HEK293 (cell line): ENCODE data around the gene TUBGCP6.

Experiments used
- CTCF ChIA-PET: fragments of 350-600 bp; formaldehyde crosslinking; extraction: SDS; loops from one replicate; lab custom pipeline; 2021; ENCODE audit warnings: antibody characterized with exemption; lab: Yijun Ruan, JAX
- POLR2A ChIA-PET: fragments of 300-600 bp; formaldehyde crosslinking; extraction: SDS; loops from one replicate; lab custom pipeline; 2020; ENCODE audit warnings: antibody characterized with exemption, inconsistent platforms; lab: Yijun Ruan, JAX
- H3K27ac ChIP-seq: fragments of 200-500 bp; sonication (Bioruptor generic); 2 replicates; pipeline ENCODE4 v1.5.1; 2014; ENCODE audit warnings: low read depth, low read length, control low read depth, inconsistent platforms; ENCODE audit errors: extremely low read depth
- H3K36me3 ChIP-seq, 2 experiments: fragments of 200-500 bp in 1 of 2; sonication (Bioruptor generic) in 1 of 2; 1 replicate in 1 of 2; 2 replicates in 1 of 2; pipeline ENCODE4 v1.5.1; 2014 to 2017; ENCODE audit warnings: inconsistent platforms in 2 of 2, low read length in 2 of 2; ENCODE audit not compliant: control insufficient read depth in 2 of 2, insufficient read depth in 1 of 2
- H3K4me1 ChIP-seq: fragments of 200-500 bp; sonication (Bioruptor generic); 2 replicates; pipeline ENCODE4 v1.5.1; 2014; ENCODE audit warnings: mild to moderate bottlenecking, low read length, inconsistent platforms; ENCODE audit not compliant: control insufficient read depth, insufficient read depth
- H3K4me3 ChIP-seq: 2 replicates; pipeline ENCODE4 v1.5.1; 2011; ENCODE audit warnings: low read depth, mild to moderate bottlenecking, control low read depth, low read length, moderate library complexity
- H3K9me3 ChIP-seq: fragments of 200-500 bp; sonication (Bioruptor generic); 2 replicates; pipeline ENCODE4 v1.5.1; 2014; ENCODE audit warnings: low read depth, low read length, inconsistent platforms; ENCODE audit not compliant: control insufficient read depth, insufficient read depth
- BCL11B ChIP-seq: fragments of 450-650 bp; formaldehyde crosslinking; IDR thresholded peaks from 2 replicates; pipeline ENCODE4 v1.5.1; 2016; ENCODE audit warnings: low read depth, missing biosample characterization, missing genetic modification characterization
- KLF1 ChIP-seq: fragments of 450-650 bp; formaldehyde crosslinking; IDR thresholded peaks from 2 replicates; pipeline ENCODE4 v1.5.1; 2016; ENCODE audit warnings: missing biosample characterization, missing genetic modification characterization
- KLF9 ChIP-seq: fragments of 450-650 bp; formaldehyde crosslinking; IDR thresholded peaks from 2 replicates; pipeline ENCODE4 v1.5.1; 2016; ENCODE audit warnings: missing biosample characterization, missing genetic modification characterization, low read depth
- REPIN1 ChIP-seq: fragments of 450-650 bp; formaldehyde crosslinking; IDR thresholded peaks from 2 replicates; pipeline ENCODE4 v1.5.1; 2017; ENCODE audit warnings: missing biosample characterization, missing genetic modification characterization, low read depth
- SCRT1 ChIP-seq: fragments of 450-650 bp; formaldehyde crosslinking; IDR thresholded peaks from 2 replicates; pipeline ENCODE4 v1.5.1; 2016; ENCODE audit warnings: missing biosample characterization, missing genetic modification characterization, borderline replicate concordance
- ZIC2 ChIP-seq: fragments of 450-650 bp; formaldehyde crosslinking; IDR thresholded peaks from 2 replicates; pipeline ENCODE4 v1.5.1; 2016; ENCODE audit warnings: missing biosample characterization, missing genetic modification characterization
- ZNF175 ChIP-seq: fragments of 450-650 bp; formaldehyde crosslinking; IDR thresholded peaks from 2 replicates; pipeline ENCODE4 v1.5.1; 2016; ENCODE audit warnings: missing biosample characterization, missing genetic modification characterization
- ZNF18 ChIP-seq: fragments of 450-650 bp; formaldehyde crosslinking; IDR thresholded peaks from 2 replicates; pipeline ENCODE4 v1.5.1; 2016; ENCODE audit warnings: missing biosample characterization, missing genetic modification characterization
- ZNF19 ChIP-seq: fragments of 450-650 bp; formaldehyde crosslinking; IDR thresholded peaks from 2 replicates; pipeline ENCODE4; 2016; ENCODE audit warnings: missing biosample characterization, missing genetic modification characterization, low read depth
- ZNF266 ChIP-seq: fragments of 450-650 bp; formaldehyde crosslinking; IDR thresholded peaks from 2 replicates; pipeline ENCODE4 v1.5.1; 2016; ENCODE audit warnings: missing biosample characterization, missing genetic modification characterization, low read depth
- ZNF311 ChIP-seq: fragments of 450-650 bp; formaldehyde crosslinking; IDR thresholded peaks from 2 replicates; pipeline ENCODE4 v1.5.1; 2017; ENCODE audit warnings: missing biosample characterization, missing genetic modification characterization, borderline replicate concordance
- ZNF510 ChIP-seq: fragments of 450-650 bp; formaldehyde crosslinking; IDR thresholded peaks from 2 replicates; pipeline ENCODE4 v1.5.1; 2018; ENCODE audit warnings: mild to moderate bottlenecking, missing genetic modification characterization, missing biosample characterization; ENCODE audit not compliant: insufficient replicate concordance
- ZNF558 ChIP-seq: fragments of 450-650 bp; formaldehyde crosslinking; IDR thresholded peaks from 2 replicates; pipeline ENCODE4 v1.5.1; 2016; ENCODE audit warnings: missing biosample characterization, missing genetic modification characterization
- ZNF843 ChIP-seq: fragments of 450-650 bp; formaldehyde crosslinking; IDR thresholded peaks from 2 replicates; pipeline ENCODE4 v1.5.1; 2016; ENCODE audit warnings: missing biosample characterization, missing genetic modification characterization
- TF ChIP-seq, protein P1 (sequence below): IDR thresholded peaks from 2 replicates; pipeline ENCODE4 v1.6.1; 2011; ENCODE audit warnings: mild to moderate bottlenecking, low read depth, low read length, borderline replicate concordance
- TF ChIP-seq, protein P2 (sequence below): fragments of 450-650 bp; formaldehyde crosslinking; IDR thresholded peaks from 2 replicates; pipeline ENCODE4 v1.5.1; 2016; ENCODE audit warnings: missing biosample characterization, missing genetic modification characterization
- TF ChIP-seq, protein P3 (sequence below): fragments of 450-650 bp; formaldehyde crosslinking; optimal IDR thresholded peaks from 2 replicates; pipeline ENCODE3; 2016; ENCODE audit warnings: missing biosample characterization, mild to moderate bottlenecking, missing genetic modification characterization
- TF ChIP-seq, protein P4 (sequence below): fragments of 450-650 bp; formaldehyde crosslinking; IDR thresholded peaks from 2 replicates; pipeline ENCODE4 v1.5.1; 2016; ENCODE audit warnings: missing biosample characterization, missing genetic modification characterization
- TF ChIP-seq, protein P5 (sequence below): fragments of 450-650 bp; formaldehyde crosslinking; IDR thresholded peaks from 2 replicates; pipeline ENCODE4 v1.5.1; 2016; ENCODE audit warnings: missing biosample characterization, missing genetic modification characterization, borderline replicate concordance
- TF ChIP-seq, protein P6 (sequence below): fragments of 450-650 bp; formaldehyde crosslinking; IDR thresholded peaks from 2 replicates; pipeline ENCODE4 v1.5.1; 2016; ENCODE audit warnings: missing biosample characterization, missing genetic modification characterization

Gene TUBGCP6

DNA sequence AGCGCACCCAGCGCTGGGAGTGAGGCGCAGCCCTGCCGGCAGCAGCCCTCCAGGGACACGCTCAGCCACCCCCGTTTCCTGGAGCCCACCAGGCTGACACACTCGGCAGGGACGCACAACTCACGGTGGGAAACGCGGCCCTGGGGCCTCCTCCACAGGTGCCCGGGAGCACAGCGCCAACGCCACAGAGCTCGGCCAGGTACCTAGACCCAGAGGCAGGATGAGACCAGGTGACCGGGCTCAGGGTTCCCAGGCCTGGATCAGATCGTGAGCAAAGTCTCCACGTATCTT lies 18.0 kb downstream of the TUBGCP6 start:
- H3K4me1 ChIP-seq = no peaks in the 10 kb centered on the region
- ChIA-PET CTCF (interaction anchor here (0.6 to 1.4 kb wide), 5 partner anchors 11 to 394 kb away, joined by 3 to 5 read pairs (median 3); no protein-coding TSS in a partner anchor), POLR2A (no interaction called here)
- peaks cover 37 to 78% of the 10 kb centered on the region in 2 experiments for H3K36me3 ChIP-seq
- TF ChIP-seq ZNF266 (tag by site-specific recombination) = no peak
- no peak for TF ChIP-seq BCL11B
- TF ChIP-seq ZNF311 (tag by site-specific recombination) = no peak
- TF ChIP-seq KLF1 (tag by site-specific recombination) = 0 out of 2 replicates have a peak, but pooled peaks have one; percentile 1
- TF ChIP-seq, protein P1, sequence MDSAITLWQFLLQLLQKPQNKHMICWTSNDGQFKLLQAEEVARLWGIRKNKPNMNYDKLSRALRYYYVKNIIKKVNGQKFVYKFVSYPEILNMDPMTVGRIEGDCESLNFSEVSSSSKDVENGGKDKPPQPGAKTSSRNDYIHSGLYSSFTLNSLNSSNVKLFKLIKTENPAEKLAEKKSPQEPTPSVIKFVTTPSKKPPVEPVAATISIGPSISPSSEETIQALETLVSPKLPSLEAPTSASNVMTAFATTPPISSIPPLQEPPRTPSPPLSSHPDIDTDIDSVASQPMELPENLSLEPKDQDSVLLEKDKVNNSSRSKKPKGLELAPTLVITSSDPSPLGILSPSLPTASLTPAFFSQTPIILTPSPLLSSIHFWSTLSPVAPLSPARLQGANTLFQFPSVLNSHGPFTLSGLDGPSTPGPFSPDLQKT = no peak
- no peak overlapping the region for H3K4me3 ChIP-seq
- H3K9me3 ChIP-seq = no peaks in the 10 kb centered on the region
- no peak overlapping the region for H3K27ac ChIP-seq

DNA sequence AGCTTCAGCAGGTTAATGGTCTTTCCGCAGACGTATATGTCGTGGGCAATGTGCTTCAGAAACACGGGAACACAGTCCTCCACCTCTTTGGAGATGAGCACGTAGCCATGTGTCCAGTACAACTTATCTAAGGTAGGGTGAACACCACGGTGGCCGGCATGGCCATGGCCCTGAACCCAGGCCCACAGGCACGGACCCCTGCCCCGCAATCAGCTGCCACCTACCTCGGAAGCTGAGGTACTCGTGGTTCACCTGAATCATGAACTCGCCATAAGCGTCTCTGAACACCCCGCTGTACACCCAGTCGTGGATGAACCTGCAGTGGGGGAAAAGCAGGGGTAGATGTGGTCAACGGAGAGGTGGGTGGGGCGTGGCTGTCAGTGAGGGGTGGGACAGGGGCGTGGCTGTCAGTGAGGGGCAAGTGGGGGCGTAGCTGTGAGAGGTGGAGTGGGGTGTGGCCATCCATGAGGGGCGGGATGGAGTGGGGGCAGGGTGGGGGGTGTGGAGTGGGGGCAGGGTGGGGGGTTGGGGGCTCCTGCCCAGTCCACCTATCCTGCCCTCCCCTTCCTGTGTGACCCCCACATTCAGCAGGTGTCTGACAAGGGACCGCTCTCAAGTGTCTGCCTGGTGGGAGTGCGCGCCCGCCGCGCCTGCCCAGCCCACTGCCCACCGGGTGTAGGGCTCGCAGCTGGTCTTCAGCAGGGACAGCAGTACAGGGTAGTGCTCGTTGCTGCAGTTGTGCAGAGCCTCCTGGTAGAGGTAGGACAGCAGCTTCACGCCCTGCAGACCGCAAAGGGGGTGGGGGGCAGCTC lies 18.6 kb downstream of the TUBGCP6 start:
- ChIA-PET POLR2A (no interaction called here), CTCF (interaction anchor here (0.6 to 1.4 kb wide), 4 partner anchors 12 to 395 kb away, joined by 3 to 5 read pairs (median 3); no protein-coding TSS in a partner anchor)
- Histone ChIP-seq H3K4me1 (no peaks in the 10 kb centered on the region; the same call in 1 of the 2 replicates), H3K36me3 (peaks cover 32 to 83% of the 10 kb centered on the region in 2 experiments), H3K9me3 (no peaks in the 10 kb centered on the region), H3K27ac (no peak overlapping the region), H3K4me3 (no peak overlapping the region)
- TF ChIP-seq ZNF843 (tag by site-specific recombination) (no peak), ZNF19 (tag by site-specific recombination) (no peak), ZNF558 (no peak), ZNF18 (tag by site-specific recombination) (no peak), REPIN1 (tag by site-specific recombination) (no peak), KLF9 (peak; percentile 56; the same call in 1 of the 2 replicates), SCRT1 (tag by site-specific recombination) (no peak), ZNF510 (tag by site-specific recombination) (no peak), ZIC2 (tag by site-specific recombination) (no peak), KLF1 (tag by site-specific recombination) (peak; percentile 98), ZNF175 (tag by site-specific recombination) (no peak)
- TF ChIP-seq, protein P2, sequence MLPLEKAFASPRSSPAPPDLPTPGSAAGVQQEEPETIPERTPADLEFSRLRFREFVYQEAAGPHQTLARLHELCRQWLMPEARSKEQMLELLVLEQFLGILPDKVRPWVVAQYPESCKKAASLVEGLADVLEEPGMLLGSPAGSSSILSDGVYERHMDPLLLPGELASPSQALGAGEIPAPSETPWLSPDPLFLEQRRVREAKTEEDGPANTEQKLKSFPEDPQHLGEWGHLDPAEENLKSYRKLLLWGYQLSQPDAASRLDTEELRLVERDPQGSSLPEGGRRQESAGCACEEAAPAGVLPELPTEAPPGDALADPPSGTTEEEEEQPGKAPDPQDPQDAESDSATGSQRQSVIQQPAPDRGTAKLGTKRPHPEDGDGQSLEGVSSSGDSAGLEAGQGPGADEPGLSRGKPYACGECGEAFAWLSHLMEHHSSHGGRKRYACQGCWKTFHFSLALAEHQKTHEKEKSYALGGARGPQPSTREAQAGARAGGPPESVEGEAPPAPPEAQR = no peak
- TF ChIP-seq, protein P3, sequence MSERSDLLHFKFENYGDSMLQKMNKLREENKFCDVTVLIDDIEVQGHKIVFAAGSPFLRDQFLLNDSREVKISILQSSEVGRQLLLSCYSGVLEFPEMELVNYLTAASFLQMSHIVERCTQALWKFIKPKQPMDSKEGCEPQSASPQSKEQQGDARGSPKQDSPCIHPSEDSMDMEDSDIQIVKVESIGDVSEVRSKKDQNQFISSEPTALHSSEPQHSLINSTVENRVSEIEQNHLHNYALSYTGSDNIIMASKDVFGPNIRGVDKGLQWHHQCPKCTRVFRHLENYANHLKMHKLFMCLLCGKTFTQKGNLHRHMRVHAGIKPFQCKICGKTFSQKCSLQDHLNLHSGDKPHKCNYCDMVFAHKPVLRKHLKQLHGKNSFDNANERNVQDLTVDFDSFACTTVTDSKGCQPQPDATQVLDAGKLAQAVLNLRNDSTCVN (tag by site-specific recombination) = no peak
- TF ChIP-seq, protein P4, sequence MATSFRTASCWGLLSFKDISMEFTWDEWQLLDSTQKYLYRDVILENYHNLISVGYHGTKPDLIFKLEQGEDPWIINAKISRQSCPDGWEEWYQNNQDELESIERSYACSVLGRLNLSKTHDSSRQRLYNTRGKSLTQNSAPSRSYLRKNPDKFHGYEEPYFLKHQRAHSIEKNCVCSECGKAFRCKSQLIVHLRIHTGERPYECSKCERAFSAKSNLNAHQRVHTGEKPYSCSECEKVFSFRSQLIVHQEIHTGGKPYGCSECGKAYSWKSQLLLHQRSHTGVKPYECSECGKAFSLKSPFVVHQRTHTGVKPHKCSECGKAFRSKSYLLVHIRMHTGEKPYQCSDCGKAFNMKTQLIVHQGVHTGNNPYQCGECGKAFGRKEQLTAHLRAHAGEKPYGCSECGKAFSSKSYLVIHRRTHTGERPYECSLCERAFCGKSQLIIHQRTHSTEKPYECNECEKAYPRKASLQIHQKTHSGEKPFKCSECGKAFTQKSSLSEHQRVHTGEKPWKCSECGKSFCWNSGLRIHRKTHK = no peak
- TF ChIP-seq, protein P5, sequence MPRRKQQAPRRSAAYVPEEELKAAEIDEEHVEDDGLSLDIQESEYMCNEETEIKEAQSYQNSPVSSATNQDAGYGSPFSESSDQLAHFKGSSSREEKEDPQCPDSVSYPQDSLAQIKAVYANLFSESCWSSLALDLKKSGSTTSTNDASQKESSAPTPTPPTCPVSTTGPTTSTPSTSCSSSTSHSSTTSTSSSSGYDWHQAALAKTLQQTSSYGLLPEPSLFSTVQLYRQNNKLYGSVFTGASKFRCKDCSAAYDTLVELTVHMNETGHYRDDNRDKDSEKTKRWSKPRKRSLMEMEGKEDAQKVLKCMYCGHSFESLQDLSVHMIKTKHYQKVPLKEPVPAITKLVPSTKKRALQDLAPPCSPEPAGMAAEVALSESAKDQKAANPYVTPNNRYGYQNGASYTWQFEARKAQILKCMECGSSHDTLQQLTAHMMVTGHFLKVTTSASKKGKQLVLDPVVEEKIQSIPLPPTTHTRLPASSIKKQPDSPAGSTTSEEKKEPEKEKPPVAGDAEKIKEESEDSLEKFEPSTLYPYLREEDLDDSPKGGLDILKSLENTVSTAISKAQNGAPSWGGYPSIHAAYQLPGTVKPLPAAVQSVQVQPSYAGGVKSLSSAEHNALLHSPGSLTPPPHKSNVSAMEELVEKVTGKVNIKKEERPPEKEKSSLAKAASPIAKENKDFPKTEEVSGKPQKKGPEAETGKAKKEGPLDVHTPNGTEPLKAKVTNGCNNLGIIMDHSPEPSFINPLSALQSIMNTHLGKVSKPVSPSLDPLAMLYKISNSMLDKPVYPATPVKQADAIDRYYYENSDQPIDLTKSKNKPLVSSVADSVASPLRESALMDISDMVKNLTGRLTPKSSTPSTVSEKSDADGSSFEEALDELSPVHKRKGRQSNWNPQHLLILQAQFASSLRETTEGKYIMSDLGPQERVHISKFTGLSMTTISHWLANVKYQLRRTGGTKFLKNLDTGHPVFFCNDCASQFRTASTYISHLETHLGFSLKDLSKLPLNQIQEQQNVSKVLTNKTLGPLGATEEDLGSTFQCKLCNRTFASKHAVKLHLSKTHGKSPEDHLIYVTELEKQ (tag by site-specific recombination) = no peak
- TF ChIP-seq, protein P6, sequence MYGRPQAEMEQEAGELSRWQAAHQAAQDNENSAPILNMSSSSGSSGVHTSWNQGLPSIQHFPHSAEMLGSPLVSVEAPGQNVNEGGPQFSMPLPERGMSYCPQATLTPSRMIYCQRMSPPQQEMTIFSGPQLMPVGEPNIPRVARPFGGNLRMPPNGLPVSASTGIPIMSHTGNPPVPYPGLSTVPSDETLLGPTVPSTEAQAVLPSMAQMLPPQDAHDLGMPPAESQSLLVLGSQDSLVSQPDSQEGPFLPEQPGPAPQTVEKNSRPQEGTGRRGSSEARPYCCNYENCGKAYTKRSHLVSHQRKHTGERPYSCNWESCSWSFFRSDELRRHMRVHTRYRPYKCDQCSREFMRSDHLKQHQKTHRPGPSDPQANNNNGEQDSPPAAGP (tag by site-specific recombination) = no peak
